Cardiac fibroblast (primary cell): ENCODE results near the gene FUT1.
"Not testable (repeated sequence)": the region's sequence is repeated elsewhere in the genome, so short reads cannot be mapped to it uniquely, and the experiment has no call there.

Experiments used
- DNase-seq, 2 donors: peaks; one replicate each; pipeline versions ENCODE4 v3.0.0 to v3.0.0-alpha.2; 2010; ENCODE audit warnings: low read depth in 2 of 2
- H3K4me3 ChIP-seq, 2 donors: replicated peaks in 1 of 2; 1 replicate in 1 of 2; 2 replicates in 1 of 2; pipeline ENCODE4 v1.5.1; 2011; ENCODE audit warnings: low read depth in 2 of 2, low read length in 2 of 2, mild to moderate bottlenecking in 2 of 2, moderate library complexity in 1 of 2
- TF ChIP-seq, protein P1 (sequence below): IDR thresholded peaks from one replicate; pipeline ENCODE4 v1.5.1; 2011; ENCODE audit warnings: low read depth, mild to moderate bottlenecking, low read length, inconsistent platforms

The FUT1 gene

DNA sequence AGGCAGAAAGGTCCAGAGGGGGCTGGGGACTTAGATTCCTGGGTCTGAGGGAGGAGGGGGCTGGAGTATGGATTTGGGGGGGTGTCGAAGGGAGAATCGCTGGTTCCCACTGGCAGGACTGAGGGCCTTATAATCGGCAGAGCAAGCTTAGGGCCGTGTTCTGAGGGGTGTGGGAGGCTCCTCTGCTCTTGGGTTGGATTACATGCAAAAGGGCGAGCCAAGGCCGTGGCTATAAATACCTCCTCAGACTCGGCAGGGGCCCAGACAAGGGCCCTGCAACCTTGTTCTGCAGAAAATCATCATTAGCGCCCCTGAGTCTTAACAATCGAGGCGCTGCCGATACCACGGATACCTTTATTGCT, 32.2 kb downstream of the FUT1 start:
- H3K4me3 ChIP-seq: peak overlapping the region in 1 of 2 donors; percentile 69
- DNase-seq: peak in 1 of 2 donors; percentile 49

DNA sequence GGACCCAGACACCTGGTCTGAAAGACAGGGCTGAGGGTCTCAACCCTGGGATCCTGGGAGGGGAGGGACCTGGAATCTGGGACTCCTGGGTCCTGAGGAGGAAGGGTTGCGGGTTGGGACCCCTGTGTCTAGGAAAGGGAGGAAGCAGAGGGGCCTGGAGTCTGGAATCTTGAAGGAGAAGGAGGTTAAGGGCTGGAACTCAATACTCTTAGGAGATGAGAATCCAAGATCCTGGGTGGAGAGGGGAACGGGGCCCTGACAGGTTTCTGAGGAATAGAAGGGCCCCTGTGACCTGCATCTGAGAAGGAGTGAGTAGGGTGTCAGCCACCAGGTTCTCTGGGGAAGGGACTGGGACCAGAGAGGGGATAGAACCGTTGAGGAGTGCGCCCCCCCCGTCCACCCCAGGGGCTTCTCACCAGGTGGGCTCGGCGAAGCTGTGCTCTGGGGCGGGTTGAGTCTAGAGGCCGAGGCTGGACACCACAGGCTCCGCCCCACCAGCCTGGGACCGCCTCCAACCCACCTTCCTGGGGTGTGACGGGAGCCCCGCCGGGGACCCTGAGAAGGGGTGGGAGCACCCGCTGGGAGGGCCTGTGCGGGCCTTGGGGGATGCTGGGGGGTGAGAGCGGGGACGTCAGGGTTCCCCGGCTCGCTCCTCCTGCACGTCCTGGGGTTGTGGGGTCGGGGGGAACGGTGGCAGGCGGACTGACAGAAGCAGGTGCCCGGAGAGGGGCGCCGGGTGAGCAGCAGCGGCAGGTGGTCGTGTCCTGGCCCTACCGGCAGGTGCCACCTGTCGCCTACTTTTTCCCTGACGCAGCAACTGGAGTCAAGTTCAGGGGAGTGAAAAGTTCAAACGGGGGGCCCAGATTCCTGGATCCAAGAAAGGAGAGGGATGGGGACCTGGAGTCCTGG, 32.9 kb downstream of the FUT1 start, which contains the start of gene MAMSTR:
Gene MAMSTR (minus strand): TSS at position 463 of the 909 bp plus-strand sequence. CDS start 694 bp downstream, outside the sequence.
- DNase-seq: no peak
- TF ChIP-seq, protein P1, sequence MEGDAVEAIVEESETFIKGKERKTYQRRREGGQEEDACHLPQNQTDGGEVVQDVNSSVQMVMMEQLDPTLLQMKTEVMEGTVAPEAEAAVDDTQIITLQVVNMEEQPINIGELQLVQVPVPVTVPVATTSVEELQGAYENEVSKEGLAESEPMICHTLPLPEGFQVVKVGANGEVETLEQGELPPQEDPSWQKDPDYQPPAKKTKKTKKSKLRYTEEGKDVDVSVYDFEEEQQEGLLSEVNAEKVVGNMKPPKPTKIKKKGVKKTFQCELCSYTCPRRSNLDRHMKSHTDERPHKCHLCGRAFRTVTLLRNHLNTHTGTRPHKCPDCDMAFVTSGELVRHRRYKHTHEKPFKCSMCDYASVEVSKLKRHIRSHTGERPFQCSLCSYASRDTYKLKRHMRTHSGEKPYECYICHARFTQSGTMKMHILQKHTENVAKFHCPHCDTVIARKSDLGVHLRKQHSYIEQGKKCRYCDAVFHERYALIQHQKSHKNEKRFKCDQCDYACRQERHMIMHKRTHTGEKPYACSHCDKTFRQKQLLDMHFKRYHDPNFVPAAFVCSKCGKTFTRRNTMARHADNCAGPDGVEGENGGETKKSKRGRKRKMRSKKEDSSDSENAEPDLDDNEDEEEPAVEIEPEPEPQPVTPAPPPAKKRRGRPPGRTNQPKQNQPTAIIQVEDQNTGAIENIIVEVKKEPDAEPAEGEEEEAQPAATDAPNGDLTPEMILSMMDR: no peak
- H3K4me3 ChIP-seq: peak within 1 kb of the TSS; percentile 56 to 69

More for the DNA sequence above, 32.2 kb downstream of the FUT1 start:
- TF ChIP-seq, protein P1: no peak

DNA sequence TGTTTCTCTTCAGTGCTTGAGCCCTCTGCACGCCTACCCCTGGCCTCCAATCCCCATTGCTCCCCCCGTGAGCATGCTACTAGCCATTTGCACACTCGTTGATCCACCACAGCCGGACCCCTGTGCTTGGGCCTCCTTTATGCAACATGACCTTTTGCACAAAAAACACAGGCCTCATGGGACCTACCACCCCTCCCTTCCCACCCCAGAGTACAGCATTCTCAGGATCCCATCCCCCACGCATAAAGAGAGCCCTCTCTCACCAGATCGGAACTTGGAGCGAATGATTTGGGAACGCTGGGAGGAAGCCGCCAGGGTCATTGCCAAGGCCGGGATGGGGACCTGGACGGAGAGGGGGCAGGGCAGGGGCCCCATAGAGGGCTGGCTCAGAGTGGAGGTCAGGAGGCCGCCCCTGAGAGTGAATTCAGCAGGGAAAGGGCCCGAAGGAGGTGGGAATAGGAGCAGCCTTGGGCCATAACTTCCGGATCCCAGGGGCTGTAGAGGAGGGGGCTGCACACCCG, 33.7 kb downstream of the FUT1 start:
- TF ChIP-seq, protein P1: no peak
- H3K4me3 ChIP-seq: no peak overlapping the region
- no peak for DNase-seq

GRCh38 chr19:48718106-48718505, 34.3 kb downstream of the FUT1 start:
- DNase-seq, H3K4me3 ChIP-seq: not testable (repeated sequence)

- TF ChIP-seq, protein P1: no peak
- DNase-seq: peak; percentile 46 to 89
- peak overlapping the region; percentile 21 to 26 for H3K4me3 ChIP-seq
Measured at GRCh38 chr19:48716562-48717291, 35.7 kb downstream of the FUT1 start.

DNA sequence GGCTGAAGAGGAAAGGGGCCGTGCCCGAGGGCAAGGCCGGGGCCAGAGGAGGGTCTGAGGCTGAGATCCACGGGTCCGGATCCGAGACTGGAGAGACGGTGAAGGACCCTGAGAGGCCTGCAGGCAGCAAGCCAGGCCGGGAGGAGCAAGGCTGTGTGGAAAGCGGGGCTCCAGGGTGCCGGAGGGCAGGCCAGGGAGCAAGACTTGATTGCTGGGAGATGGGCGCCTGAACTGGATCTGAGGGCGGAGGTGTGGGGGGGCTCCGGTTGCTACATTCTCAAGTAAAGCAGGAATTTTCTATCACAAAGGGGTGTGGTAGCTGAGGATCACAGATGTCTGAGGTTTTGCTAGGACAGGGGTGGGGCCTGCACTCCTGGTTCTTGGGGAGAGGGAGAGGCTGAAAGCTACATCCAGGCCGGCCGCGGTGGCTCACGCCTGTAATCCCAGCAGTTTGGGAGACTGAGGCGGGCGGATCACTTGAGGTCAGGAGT, 36.7 kb downstream of the FUT1 start:
- TF ChIP-seq, protein P1: no peak
- DNase-seq: peak in 1 of 2 donors; percentile 12
- peak overlapping the region; percentile 15 to 64 for H3K4me3 ChIP-seq
